GM23338 (cell line): ENCODE measurements around the gene ADGRF1. TPM values are rescaled to one million over a fixed set of nuclear protein-coding genes. Genes with fewer than 3 reads are reported as not detected.

ENCODE experiments used
- ATAC-seq: fragments of 200-7000 bp; cut with Tn5 transposase; 3 replicates; pipeline ENCODE4 v1.9.1; 2020
- DNase-seq: peaks from one replicate; pipeline ENCODE4 v3.0.0-alpha.2; 2015; ENCODE audit warnings: low spot score
- H2AFZ ChIP-seq: fragments of 200-600 bp; sonication (generic); 2 replicates; pipeline ENCODE4 v1.8.0; 2016; ENCODE audit warnings: antibody characterized with exemption, mild to moderate bottlenecking, moderate library complexity
- H3F3A ChIP-seq: fragments of 200-600 bp; sonication (generic); replicated peaks from 2 replicates; pipeline ENCODE4 v1.8.0; 2017; ENCODE audit warnings: antibody characterized with exemption, mixed run types, low read depth
- H3K27ac ChIP-seq: fragments of 200-600 bp; sonication (generic); 2 replicates; pipeline ENCODE4 v1.6.1; 2016; ENCODE audit warnings: low read depth
- H3K27me3 ChIP-seq: fragments of 200-600 bp; sonication (generic); 2 replicates; pipeline ENCODE4 v1.8.0; 2016; ENCODE audit warnings: mild to moderate bottlenecking, mixed run types, moderate library complexity; ENCODE audit not compliant: insufficient read depth
- H3K36me3 ChIP-seq: fragments of 200-600 bp; sonication (generic); 2 replicates; pipeline ENCODE4 v1.8.0; 2016; ENCODE audit warnings: mild to moderate bottlenecking; ENCODE audit not compliant: insufficient read depth
- H3K4me1 ChIP-seq: fragments of 200-600 bp; sonication (generic); 2 replicates; pipeline ENCODE4 v1.8.0; 2016; ENCODE audit warnings: mild to moderate bottlenecking, moderate library complexity; ENCODE audit not compliant: insufficient read depth
- H3K4me2 ChIP-seq: fragments of 200-600 bp; sonication (generic); 2 replicates; pipeline ENCODE4 v1.7.1; 2017; ENCODE audit warnings: mixed run types
- H3K4me3 ChIP-seq: fragments of 200-600 bp; sonication (generic); 2 replicates; pipeline ENCODE4 v1.6.1; 2016; ENCODE audit warnings: mixed run types
- H3K79me2 ChIP-seq: fragments of 200-600 bp; sonication (generic); replicated peaks from 2 replicates; pipeline ENCODE4 v1.8.0; 2017; ENCODE audit warnings: mild to moderate bottlenecking; ENCODE audit not compliant: insufficient read depth
- H3K9me2 ChIP-seq: fragments of 200-600 bp; sonication (generic); 2 replicates; pipeline ENCODE4 v1.8.0; 2017; ENCODE audit not compliant: insufficient read depth
- H4K20me1 ChIP-seq: fragments of 200-600 bp; sonication (generic); replicated peaks from 2 replicates; pipeline ENCODE4 v1.8.0; 2017; ENCODE audit warnings: mild to moderate bottlenecking; ENCODE audit not compliant: insufficient read depth
- H3K27ac Mint-ChIP-seq: 2 replicates; pipeline ENCODE4 v1.8.0; 2020; ENCODE audit warnings: inconsistent platforms, mild to moderate bottlenecking, moderate library complexity, mixed read lengths
- H3K27me3 Mint-ChIP-seq: 3 replicates; pipeline ENCODE4 v1.8.0; 2022; ENCODE audit warnings: low read depth, mild to moderate bottlenecking, moderate library complexity, mixed read lengths, inconsistent platforms; ENCODE audit not compliant: insufficient read depth, poor library complexity
- H3K36me3 Mint-ChIP-seq: 3 replicates; pipeline ENCODE4 v1.8.0; 2021; ENCODE audit warnings: low read depth, mild to moderate bottlenecking, inconsistent platforms, moderate library complexity, mixed read lengths
- H3K4me1 Mint-ChIP-seq: 3 replicates; pipeline ENCODE4 v1.8.0; 2020; ENCODE audit warnings: mild to moderate bottlenecking, inconsistent platforms, mixed read lengths
- H3K4me3 Mint-ChIP-seq: 3 replicates; pipeline ENCODE4 v1.8.0; 2021; ENCODE audit warnings: moderate library complexity, mild to moderate bottlenecking, inconsistent platforms, mixed read lengths
- H3K9me3 Mint-ChIP-seq: 3 replicates; pipeline ENCODE4 v1.8.0; 2020; ENCODE audit warnings: moderate library complexity, mild to moderate bottlenecking, inconsistent platforms, mixed read lengths
- CREB1 ChIP-seq: fragments of 250-450 bp; sonication (Bioruptor Pico); IDR thresholded peaks from 2 replicates; pipeline ENCODE4 v1.5.0; 2020; ENCODE audit warnings: low read depth, mild to moderate bottlenecking, moderate library complexity
- CTCF ChIP-seq, 2 experiments: fragments of 200-600 bp in 1 of 2; sonication (generic) in 1 of 2; conservative IDR thresholded peaks; 2 replicates each; pipeline versions ENCODE4 v1.5.1 to v1.6.1; 2016 to 2017; ENCODE audit warnings: antibody characterized with exemption in 2 of 2, low read depth in 2 of 2, mild to moderate bottlenecking in 2 of 2, moderate library complexity in 1 of 2
- ETS1 ChIP-seq: IDR thresholded peaks from 2 replicates; pipeline ENCODE4 v1.6.1; 2016; ENCODE audit warnings: antibody characterized with exemption
- EZH2 ChIP-seq: fragments of 200-600 bp; sonication (generic); IDR thresholded peaks from one replicate; pipeline ENCODE4 v1.8.0; 2017; ENCODE audit warnings: antibody characterized with exemption, mild to moderate bottlenecking, low read depth; ENCODE audit not compliant: unreplicated experiment
- EZH2phosphoT487 ChIP-seq: fragments of 200-600 bp; sonication (generic); IDR thresholded peaks from one replicate; pipeline ENCODE4 v1.8.1; 2018; ENCODE audit warnings: antibody characterized with exemption; ENCODE audit not compliant: unreplicated experiment
- JUNB ChIP-seq: IDR thresholded peaks from one replicate; pipeline ENCODE4 v1.6.1; 2016; ENCODE audit warnings: antibody characterized with exemption; ENCODE audit not compliant: unreplicated experiment
- NANOG ChIP-seq: IDR thresholded peaks from 2 replicates; pipeline ENCODE4 v1.6.1; 2016; ENCODE audit warnings: antibody characterized with exemption, borderline replicate concordance
- POLR2AphosphoS5 ChIP-seq: IDR thresholded peaks from 2 replicates; pipeline ENCODE4 v1.6.1; 2016; ENCODE audit warnings: antibody characterized with exemption, low read depth
- REST ChIP-seq: IDR thresholded peaks from one replicate; pipeline ENCODE4 v1.6.1; 2018; ENCODE audit warnings: antibody characterized with exemption; ENCODE audit not compliant: unreplicated experiment
- STAT1 ChIP-seq: IDR thresholded peaks from one replicate; pipeline ENCODE4 v1.6.1; 2016; ENCODE audit warnings: antibody characterized with exemption; ENCODE audit not compliant: unreplicated experiment
- ZNF114 ChIP-seq: fragments of 250-450 bp; sonication (Bioruptor Pico); IDR thresholded peaks from 2 replicates; pipeline ENCODE4 v1.5.0; 2020; ENCODE audit warnings: mild to moderate bottlenecking, moderate library complexity
- ZNF331 ChIP-seq: fragments of 250-450 bp; sonication (Bioruptor Pico); IDR thresholded peaks from 2 replicates; pipeline ENCODE4 v1.5.0; 2020; ENCODE audit warnings: low read depth, mild to moderate bottlenecking, moderate library complexity
- polyA plus RNA-seq: library from polyadenylated mRNA; unstranded; fragments of >200 nt; fragmentation: Nextera tagmentation; extraction: Ambion mirVana; gene quantifications from 2 replicates; pipeline ENCODE4 v1.2.1, GENCODE V29; 2016
- total RNA-seq: library from RNA; depleted of rRNA; stranded (reverse); fragments of >200 nt; shearing (Covaris generic); gene quantifications from 2 replicates; pipeline ENCODE4 v1.2.3, GENCODE V29; 2014
- TF ChIP-seq, protein P1 (sequence below): fragments of 250-450 bp; sonication (Bioruptor Pico); IDR thresholded peaks from 2 replicates; pipeline ENCODE4 v1.5.0; 2020; ENCODE audit warnings: mild to moderate bottlenecking, moderate library complexity

ADGRF1 gene
- total and polyA plus RNA-seq, 2 experiments from 2014 or later: not detected

- H3K4me2 ChIP-seq: no peak overlapping the region
Measured at GRCh38 chr6:46998436-46999017, 43.6 kb downstream of the ADGRF1 start.

More at GRCh38 chr6:46998436-46999017, 43.6 kb downstream of the ADGRF1 start:
- no peak overlapping the region for H3K27ac Mint-ChIP-seq
- no peak for DNase-seq
- Histone ChIP-seq H3K4me3 (no peak overlapping the region), H2AFZ (no peak overlapping the region), H4K20me1 (no peaks in the 10 kb centered on the region), H3K79me2 (no peaks in the 10 kb centered on the region), H3K27me3 (no peaks in the 10 kb centered on the region), H3K9me2 (0 out of 2 replicates have a peak, but pooled peaks cover 7% of the 10 kb centered on the region), H3K27ac (no peak overlapping the region), H3K4me1 (no peaks in the 10 kb centered on the region), H3K36me3 (no peaks in the 10 kb centered on the region), H3F3A (no peaks in the 10 kb centered on the region)
- no peaks in the 10 kb centered on the region for H3K9me3 Mint-ChIP-seq
- no peaks in the 10 kb centered on the region for H3K36me3 Mint-ChIP-seq
- ATAC-seq: no peak
- no peaks in the 10 kb centered on the region for H3K4me1 Mint-ChIP-seq
- peaks cover 1% of the 10 kb centered on the region for H3K27me3 Mint-ChIP-seq
- TF ChIP-seq EZH2phosphoT487 (no peak), CTCF (conservative IDR thresholded peaks at IDR 0.05; ENCODE audit: low read depth in 2 of 2) (no peak), NANOG (no peak), ZNF114 (CRISPR knock-in tag) (no peak), STAT1 (no peak), JUNB (no peak), CREB1 (CRISPR knock-in tag) (no peak), POLR2AphosphoS5 (no peak), ETS1 (no peak), REST (no peak), EZH2 (no peak), ZNF331 (CRISPR knock-in tag) (no peak)
- TF ChIP-seq, protein P1, sequence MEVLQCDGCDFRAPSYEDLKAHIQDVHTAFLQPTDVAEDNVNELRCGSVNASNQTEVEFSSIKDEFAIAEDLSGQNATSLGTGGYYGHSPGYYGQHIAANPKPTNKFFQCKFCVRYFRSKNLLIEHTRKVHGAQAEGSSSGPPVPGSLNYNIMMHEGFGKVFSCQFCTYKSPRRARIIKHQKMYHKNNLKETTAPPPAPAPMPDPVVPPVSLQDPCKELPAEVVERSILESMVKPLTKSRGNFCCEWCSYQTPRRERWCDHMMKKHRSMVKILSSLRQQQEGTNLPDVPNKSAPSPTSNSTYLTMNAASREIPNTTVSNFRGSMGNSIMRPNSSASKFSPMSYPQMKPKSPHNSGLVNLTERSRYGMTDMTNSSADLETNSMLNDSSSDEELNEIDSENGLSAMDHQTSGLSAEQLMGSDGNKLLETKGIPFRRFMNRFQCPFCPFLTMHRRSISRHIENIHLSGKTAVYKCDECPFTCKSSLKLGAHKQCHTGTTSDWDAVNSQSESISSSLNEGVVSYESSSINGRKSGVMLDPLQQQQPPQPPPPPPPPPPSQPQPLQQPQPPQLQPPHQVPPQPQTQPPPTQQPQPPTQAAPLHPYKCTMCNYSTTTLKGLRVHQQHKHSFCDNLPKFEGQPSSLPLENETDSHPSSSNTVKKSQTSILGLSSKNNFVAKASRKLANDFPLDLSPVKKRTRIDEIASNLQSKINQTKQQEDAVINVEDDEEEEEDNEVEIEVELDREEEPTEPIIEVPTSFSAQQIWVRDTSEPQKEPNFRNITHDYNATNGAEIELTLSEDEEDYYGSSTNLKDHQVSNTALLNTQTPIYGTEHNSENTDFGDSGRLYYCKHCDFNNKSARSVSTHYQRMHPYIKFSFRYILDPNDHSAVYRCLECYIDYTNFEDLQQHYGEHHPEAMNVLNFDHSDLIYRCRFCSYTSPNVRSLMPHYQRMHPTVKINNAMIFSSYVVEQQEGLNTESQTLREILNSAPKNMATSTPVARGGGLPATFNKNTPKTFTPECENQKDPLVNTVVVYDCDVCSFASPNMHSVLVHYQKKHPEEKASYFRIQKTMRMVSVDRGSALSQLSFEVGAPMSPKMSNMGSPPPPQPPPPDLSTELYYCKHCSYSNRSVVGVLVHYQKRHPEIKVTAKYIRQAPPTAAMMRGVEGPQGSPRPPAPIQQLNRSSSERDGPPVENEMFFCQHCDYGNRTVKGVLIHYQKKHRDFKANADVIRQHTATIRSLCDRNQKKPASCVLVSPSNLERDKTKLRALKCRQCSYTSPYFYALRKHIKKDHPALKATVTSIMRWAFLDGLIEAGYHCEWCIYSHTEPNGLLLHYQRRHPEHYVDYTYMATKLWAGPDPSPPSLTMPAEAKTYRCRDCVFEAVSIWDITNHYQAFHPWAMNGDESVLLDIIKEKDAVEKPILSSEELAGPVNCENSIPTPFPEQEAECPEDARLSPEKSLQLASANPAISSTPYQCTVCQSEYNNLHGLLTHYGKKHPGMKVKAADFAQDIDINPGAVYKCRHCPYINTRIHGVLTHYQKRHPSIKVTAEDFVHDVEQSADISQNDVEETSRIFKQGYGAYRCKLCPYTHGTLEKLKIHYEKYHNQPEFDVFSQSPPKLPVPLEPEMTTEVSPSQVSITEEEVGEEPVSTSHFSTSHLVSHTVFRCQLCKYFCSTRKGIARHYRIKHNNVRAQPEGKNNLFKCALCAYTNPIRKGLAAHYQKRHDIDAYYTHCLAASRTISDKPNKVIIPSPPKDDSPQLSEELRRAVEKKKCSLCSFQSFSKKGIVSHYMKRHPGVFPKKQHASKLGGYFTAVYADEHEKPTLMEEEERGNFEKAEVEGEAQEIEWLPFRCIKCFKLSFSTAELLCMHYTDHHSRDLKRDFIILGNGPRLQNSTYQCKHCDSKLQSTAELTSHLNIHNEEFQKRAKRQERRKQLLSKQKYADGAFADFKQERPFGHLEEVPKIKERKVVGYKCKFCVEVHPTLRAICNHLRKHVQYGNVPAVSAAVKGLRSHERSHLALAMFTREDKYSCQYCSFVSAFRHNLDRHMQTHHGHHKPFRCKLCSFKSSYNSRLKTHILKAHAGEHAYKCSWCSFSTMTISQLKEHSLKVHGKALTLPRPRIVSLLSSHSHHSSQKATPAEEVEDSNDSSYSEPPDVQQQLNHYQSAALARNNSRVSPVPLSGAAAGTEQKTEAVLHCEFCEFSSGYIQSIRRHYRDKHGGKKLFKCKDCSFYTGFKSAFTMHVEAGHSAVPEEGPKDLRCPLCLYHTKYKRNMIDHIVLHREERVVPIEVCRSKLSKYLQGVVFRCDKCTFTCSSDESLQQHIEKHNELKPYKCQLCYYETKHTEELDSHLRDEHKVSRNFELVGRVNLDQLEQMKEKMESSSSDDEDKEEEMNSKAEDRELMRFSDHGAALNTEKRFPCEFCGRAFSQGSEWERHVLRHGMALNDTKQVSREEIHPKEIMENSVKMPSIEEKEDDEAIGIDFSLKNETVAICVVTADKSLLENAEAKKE (CRISPR knock-in tag): no peak
- H3K4me3 Mint-ChIP-seq: no peak overlapping the region
